AML-193 (cell line): ENCODE data around the gene TERT.
"Not testable (repeated sequence)": the region's sequence is repeated elsewhere in the genome, so short reads cannot be mapped to it uniquely, and the experiment has no call there.

ENCODE experiments used
- DNase-seq, 2 experiments: peaks; one replicate each; lab custom pipeline; 2025; lab: John Stamatoyannopoulos, UW

The TERT gene

DNA sequence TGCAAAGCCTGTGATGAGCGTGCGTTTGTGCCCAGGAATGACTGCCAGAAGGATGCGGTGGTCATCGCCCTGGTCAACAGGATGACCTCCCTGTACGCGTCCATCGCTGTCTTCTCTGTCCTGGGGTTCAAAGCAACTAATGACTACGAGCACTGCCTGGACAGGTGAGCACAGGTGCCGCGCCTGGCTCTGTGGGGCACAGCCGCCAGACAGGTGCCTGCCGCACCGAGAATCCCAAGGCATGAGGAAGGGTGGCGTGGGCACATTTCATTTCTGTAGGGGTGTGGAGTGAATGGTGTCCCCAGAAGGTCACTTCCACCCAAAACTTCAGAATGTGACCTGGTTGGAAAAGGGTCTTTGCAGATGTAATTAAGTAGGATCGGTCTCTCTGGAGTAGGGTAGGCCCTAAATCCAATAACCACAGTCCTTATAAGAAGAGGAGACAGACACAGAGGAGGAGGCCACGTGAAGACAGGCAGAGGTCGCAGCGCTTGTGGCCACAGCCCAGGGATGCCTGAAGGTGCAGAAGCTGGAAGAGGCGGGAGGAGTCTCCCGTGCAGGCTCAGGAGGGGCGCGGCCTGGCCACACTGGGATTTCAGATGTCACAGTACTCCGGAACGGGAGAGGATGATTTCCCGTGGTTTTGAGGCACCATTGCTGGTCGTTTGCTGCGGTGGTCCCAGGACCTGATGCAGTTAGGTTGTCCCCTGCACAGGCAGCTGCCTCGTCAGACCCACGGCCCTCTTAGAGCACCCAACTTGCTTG is 54.2 kb downstream of the TERT start:
- no peak for DNase-seq

DNA sequence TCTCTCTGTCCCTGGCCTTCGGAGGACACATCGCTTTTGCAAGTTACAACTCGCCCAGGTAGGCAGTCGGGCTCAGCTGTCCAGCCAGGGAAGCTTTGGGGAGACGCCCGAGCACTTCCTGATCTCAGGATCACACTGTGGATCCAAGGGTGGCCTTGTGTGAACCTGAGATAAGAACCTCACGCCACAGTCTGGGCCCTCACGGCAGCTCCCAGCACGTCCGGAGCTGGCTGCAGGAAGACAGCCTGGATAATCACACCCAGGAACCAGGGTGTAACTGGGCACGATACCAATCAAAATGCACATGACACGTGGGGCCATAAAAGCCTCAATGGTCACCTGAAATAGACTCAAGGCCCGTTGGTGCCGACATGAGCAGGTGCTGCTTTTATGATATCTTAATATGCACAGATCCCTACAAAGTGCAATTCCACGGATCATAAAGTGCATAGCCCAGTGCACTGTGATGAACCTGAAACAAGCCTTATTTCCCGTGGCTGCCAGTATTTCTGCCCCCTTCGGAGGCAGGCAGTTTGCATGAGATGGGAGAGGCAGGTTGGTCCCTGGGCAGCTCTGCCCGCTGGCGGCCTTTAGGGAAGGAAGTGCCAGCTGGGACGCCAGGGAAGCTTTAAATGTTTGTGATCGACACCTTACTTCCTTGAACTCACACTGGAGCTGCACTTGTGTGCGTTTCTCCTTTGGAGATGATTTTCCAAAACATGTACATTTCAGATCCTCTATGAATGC is 55.2 kb downstream of the TERT start:
- no peak for DNase-seq

DNA sequence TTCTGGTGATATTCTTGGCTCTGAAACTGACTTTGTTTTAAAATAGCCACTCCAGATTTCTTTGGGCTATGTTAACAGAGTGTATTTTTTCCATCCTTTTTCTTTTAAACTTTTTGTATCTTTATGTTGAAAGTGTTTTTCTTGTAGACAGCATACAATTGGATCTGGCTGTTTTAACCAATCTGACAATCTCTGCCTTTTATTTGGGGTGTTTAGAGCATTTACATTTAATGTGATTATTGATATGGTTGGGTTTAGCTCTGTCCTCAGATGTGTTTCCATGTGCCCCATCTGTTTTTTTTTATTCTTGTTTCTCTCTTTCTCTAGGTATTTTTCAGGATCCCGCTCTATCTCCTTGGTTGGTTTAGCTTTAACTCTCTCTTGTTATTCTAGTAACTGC is 59.0 kb downstream of the TERT start:
- no peak for DNase-seq

DNA sequence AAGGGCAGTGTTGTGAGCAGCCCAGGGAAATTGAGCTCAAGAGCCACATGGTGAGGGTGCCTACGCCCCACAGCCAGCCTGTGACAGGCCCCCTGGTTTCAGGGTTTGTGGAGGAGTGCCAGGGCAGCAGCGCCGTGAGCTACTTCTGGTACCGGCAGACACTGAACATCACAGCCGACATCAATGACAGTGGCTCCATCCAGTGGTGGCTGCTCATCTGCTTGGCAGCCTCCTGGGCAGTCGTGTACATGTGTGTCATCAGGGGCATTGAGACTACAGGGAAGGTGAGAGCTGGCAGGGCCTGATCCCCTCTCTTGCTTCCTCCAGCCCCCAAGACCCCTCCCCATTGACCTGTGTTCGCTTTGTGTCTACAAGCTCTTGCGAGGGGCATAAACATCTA is 59.5 kb downstream of the TERT start:
- no peak for DNase-seq

DNA sequence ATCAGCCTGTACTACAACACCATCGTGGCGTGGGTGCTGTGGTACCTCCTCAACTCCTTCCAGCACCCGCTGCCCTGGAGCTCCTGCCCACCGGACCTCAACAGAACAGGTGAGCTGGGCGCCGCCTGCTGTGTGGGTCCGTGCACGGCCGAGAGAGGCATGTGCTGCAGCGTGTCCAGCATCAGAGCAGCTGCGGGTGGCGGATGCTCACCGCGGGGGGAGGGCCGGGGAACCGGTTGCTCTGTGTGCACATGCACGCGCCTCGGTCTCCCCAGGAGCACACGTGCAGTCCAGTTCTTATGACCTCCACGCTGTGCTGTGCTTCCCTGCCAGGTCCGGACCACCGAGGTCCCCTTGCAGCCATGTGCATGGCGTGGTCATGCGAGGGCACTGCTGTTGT is 62.1 kb downstream of the TERT start:
- no peak for DNase-seq

DNA sequence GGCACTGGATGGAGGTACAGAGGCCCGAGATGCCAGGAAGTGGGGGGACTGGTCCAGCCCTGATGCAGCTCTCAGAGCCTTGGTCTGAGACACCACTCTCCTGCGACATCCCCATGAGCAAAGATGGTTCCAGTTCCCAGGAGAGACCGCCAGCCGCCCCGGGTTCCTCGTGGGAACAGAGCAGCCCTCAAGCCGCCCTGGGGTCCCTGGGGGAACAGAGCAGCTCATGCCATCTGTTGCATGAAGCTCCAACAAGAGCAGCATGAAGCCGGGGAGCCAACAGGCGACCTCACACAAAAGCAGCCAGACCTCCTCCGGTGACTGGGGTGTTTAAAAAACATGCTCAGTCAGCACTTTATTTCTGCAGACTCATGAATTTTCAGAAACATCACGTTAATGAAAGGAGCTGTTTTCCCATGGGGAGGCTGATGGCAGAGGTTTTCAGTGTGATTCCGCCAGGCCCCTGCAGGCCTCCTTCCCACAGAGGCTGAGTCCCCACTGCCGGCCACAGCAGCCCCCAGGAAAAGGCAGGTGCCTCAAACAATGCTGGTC is 63.4 kb downstream of the TERT start:
- DNase-seq = no peak

DNA sequence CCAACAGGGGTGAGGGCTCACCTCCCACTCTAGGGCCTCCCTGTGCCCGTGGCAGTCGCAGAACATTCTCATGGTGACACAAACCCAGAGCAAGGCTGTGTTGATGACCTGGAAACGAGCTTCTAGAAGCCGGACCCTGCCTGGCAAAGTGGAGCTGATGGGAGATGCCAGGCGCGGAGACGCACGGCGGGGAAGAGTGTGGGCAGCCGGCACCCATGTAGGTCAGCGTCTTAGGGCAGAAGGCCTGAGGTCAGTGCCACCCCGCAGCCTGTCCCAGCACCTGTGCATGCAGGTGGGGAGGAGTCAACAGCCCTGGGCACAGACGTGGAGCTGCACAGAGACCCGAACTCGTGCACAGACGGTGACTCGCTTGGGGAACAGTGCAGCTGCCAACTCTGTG is 64.3 kb downstream of the TERT start:
- DNase-seq = no peak

DNA sequence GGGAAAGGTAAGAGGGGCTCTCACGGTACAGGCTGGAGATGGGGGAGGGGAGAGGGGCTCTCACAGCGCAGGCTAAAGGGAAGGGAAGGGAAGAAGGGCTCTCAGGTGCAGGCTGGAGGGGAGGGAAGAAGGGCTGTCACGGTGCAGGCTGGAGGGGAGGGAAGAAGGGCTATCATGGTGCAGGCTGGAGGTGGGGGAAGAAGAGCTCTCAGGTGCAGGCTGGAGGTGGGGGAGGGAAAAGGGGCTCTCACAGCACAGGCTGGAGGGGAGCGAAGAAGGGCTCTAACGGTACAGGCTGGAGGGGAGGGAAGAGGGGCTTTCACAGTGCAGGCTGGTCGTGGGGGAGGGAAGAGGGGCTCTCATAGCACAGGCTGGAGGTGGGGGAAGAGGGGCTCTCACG is 65.0 kb downstream of the TERT start:
- DNase-seq = no peak

DNA sequence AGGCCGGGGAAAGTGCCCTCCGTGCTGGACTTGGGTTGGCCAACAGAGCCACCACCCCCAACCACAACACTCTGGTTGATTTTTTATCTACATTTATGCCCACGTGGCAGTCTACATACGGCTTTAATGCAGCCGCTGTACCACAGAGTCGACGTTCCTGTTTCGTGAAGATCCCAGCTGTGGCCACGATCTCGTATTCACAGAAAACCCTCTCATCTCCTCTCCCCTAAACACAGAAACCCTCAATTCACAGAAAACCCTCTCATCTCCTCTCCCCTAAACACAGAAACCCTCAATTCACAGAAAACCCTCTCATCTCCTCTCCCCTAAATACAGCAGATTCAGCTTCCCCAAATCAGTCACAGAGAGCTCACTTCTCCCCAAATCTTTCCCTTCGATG is 65.8 kb downstream of the TERT start:
- DNase-seq = not testable (repeated sequence)

DNA sequence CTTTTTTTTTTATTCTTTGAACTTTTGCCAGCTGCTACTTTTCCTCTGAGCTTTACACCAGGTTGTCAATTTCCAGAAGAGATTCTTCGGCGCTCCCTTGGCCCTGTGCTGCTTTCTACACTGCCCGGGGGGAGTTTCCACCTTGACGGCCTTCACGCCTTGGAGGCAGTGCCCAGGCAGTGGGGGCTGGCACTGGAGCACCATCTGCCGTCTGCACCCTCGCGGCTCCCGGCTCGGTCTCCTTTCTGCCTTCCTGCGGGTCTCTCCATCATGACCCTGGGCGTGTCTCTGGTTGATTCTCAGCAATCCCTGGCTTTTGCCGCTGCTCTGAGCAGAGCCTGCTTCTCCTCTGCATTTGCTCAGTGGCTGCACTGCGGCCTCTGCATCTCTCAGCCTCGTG is 66.7 kb downstream of the TERT start:
- no peak for DNase-seq

DNA sequence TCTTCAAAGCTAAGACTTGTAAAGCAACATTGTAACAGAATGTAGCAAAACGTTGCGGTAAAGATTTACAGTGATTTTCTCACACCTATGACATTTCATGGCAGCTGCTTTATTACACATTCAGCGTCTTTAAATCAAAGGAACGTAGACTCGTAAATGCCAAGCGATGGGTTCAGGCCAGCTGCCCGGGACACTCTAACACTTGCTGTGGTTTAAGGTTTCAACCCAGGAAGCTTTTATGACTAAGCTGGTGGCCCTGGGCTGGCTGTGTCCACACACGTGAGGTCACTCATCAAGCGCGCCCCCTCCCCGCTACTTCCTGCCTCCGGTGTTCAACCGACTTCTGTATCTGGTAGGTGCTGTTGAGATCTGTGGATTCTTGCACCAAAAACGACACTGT is 67.2 kb downstream of the TERT start:
- DNase-seq = no peak

DNA sequence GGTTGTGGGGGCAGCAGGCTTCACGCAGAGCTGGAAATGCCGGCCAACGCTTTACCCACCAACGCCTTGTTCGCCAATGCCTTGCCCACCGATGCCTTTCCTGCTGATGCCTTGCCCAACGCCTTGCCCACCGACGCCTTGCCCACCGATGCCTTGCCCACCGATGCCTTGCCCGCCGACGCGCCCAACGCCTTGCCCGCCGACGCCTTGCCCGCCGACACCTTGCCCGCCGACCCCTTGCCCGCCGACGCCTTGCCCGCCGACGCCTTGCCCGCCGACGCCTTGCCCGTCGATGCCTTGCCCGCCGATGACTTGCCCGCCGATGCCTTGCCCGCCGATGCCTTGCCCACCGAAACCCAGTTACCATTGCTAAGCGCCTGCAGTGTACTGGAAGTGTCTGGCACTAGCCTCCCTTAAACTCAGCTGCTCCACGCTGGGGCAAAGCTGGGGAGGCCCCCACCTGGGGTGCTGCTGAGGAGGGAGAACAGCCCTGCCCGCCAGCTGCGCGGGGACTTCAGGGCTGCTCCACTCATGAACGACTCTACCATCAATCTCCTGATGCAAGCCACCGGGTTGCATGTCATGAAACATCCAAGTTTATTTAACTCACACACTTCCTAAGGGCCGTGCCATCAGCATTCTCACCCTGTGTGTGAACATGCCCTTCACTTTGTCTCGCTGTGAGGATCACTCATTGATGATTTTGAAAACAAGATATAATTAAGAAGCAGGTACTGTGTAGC is 67.9 kb downstream of the TERT start:
- DNase-seq = no peak

DNA sequence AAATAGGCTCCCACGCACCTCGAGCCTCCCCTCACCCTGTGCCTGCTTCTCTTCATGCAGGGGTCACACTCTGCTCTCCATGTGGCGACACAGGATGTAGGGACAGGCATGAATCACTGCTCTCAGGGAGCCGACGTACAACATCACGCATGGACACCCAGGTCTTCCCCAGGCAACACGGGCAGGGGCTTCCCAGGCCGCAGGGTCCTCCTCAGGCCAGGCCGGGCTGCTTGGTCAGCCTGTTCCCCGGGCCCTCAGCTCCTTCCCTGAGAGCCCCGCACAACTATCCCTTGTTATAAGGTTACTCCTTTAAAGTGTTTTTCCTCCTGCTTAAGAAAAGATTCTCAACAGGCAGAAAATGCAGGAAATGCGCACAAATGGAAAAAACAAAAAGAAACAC is 68.6 kb downstream of the TERT start:
- no peak for DNase-seq

DNA sequence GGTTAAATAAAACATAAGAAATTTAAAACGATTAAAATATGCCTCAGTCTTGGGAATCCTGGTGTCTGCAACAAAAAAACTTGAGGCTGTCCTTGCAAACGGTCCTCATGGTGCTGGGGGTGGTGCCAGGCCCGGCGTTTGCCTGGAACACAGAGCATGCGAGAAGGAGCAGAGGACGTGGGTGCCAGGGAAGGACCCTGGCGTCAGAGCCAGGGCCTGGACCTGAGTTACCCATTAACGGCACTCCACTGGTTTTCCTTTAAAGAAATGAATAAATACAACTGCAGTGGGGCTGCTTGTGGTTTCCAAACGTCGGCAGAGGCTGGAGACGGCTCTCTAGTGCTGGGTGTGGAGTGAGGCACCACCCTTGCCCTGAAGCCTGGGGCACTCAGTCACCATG is 69.8 kb downstream of the TERT start, which contains the start of gene SLC6A18:
Gene SLC6A18 (plus strand): TSS at position 301 of the 400 bp plus-strand sequence. CDS start 97 bp downstream, at position 398.
- no peak for DNase-seq

DNA sequence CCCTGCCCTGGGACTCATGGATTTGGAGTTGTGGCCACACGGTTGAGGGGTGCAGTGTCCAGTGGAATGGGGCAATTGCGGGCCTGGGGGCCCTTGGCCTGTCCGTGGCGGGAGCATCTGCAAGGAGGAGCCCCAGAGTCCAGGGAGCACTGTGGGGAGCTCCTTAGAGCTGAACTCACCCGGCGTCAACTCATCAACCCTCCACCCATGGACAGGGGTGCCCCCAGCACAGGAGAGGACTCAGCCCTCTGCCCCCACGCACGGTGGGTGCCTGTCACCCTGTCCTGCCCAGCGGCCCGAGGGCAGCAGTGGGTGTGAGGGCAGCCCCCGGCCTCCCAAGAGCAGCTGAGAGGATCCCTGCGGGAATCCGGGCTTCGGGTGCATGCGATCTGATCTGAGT is 70.2 kb downstream of the TERT start:
- DNase-seq = no peak

DNA sequence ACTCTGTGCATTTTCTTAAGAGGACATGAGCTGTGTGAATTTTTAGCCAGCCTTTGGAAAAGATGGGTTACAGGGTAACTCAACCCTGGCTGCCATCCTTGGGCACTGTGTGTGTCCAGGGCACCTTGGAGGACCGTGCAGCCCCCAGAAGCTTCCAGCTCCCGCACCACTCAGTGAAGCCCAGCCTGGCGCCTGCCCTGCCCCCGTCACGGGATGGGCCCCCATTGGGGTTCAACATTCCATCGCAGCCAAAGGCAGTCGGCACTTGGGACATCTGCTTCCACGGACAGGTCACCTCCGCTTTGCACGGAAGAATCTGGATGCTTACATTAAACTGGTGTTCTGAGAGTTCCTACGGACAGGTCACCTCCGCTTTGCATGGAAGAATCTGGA is 71.6 kb downstream of the TERT start:
- no peak for DNase-seq

DNA sequence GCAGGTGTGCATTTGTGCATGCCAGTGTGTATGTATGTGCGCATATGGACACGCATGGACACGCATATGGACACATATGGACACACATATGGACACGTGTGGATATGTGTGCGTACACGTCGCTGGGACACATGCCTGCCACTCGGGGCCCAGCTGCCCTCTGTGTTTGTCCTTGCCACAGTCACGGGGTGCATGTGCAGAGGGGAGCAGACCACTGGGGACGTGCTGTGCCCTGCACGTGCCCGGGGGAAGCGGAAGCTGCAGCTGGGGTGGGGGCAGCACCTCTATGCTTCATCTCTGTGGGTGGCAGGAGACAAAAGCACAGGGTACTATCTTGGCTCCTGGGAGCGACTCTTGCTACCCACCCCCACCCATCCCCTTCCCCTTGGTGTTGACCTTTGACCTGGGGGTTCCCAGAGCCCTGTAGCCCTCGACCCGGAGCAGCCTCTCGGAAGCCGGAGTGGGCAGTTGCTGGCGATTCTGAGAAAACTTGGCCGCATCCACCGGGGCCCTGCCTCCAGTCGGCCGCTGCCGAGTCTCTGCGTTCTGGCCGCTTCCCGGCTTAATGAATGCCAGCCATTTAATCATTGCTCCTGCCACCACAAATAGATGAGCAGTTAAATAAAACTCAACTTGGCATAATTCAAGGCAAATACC is 72.1 kb downstream of the TERT start:
- no peak for DNase-seq

DNA sequence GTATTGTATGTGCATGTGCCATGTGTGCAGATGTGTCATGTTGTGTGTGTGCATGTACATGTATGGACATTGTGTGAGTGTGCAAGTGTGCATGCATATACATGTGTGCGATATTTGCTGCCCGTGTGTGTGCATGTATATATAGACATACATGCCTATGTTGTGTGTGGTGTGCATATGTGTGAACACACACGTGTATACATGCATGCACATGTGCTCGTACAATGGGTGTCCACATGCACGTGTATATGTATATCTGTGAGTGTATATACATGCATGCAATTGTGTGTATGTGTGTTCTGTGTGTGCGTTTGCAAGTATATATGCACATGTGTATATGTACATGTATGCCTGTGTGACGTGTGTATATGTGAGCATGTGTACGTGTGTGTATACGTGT is 72.7 kb downstream of the TERT start:
- no peak for DNase-seq

DNA sequence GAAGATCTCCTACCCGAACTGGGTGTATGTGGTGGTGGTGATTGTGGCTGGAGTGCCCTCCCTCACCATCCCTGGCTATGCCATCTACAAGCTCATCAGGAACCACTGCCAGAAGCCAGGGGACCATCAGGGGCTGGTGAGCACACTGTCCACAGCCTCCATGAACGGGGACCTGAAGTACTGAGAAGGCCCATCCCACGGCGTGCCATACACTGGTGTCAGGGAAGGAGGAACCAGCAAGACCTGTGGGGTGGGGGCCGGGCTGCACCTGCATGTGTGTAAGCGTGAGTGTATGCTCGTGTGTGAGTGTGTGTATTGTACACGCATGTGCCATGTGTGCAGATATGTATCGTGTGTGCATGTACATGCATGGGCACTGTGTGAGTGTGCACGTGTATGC is 73.1 kb downstream of the TERT start:
- no peak for DNase-seq

DNA sequence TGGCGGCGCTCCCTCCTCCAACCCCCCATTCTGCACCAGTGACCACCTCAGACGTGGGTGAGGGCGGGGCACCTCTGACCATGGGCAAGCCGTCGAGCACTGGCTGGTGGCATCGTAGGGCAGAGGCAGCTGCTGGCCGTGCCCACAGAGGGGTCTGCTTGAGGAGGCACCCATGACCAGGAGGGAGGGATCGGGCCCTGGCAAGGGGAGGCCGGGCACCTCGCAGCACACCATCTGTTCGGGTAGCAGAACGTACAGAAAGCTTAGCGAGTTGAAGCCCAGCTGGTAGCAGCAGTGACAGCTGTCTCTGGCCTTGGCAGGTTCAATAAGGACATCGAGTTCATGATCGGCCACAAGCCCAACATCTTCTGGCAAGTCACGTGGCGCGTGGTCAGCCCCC is 74.0 kb downstream of the TERT start:
- DNase-seq = no peak

DNA sequence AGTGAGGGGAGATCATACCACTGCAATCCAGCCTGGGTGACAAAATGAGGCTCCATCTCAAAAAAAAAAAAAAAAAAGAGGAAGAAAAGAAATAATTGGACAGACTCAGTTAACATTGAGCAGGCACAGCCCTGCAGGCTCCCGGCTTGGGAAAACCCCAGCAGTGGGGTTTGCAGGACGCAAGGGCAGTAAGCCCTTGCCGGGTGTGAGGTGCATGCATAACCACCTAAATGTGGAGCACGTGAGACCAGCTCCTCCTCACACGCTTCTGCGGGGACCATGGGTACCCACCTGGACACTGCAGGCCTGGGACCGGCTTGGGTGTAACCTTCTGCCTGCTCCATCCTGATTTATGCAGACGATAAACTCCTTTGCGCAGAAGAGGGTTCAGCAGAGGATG is 74.5 kb downstream of the TERT start:
- DNase-seq = no peak

DNA sequence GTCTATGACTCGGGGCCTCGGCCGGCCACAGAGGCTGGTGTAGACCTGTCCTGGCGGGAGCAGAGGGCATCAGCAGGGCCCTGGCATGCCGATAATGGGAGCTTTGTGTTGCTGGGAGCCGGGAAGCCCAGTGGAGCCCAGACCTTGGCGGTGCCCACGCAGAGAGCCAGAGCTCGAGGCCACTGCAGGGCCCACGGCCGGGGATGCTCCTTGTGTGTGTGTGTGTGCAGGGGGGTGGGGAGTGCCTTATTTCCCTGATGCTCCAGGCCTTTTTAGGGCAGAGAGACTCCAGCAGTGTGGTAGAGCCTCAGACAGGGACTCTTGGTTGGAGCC is 75.1 kb downstream of the TERT start:
- DNase-seq = no peak
